ENCODE results near the gene AHR.

AHR gene

DNA sequence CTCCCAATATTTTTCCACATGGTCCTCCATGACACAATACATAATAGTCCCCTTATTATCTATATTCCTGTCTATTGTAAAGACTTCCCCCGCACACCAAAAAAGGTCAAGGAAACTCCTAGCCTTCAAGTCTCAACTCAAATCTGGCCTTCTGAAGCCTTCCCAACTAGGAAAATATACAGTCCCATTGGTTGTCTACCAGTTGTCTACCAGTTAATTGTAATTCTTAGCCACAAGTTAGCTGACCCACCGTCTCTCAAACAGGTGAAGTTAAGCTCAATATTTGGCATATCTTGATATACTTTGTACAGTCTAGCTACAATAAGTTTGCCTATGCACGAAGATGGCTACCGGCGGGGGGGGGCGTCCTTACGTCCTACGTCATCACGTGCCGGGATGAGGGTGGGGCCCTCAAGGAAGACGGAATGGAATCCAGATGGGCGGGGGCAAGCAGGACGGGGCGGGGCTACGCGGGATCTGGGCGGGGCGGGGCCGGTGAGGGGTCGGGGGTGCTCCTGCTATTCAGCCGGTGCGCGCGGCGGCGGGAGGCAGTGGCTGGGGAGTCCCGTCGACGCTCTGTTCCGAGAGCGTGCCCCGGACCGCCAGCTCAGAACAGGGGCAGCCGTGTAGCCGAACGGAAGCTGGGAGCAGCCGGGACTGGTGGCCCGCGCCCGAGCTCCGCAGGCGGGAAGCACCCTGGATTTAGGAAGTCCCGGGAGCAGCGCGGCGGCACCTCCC, at the start of gene AHR:
Gene AHR (plus strand): TSS at position 551 of the 738 bp plus-strand sequence. CDS start 613 bp downstream, outside the sequence.
- DNase-seq (ENCODE audit: low read depth in 3 of 3, low spot score in 1 of 3), result peak; percentile 72 to 86 (median 73)

DNA sequence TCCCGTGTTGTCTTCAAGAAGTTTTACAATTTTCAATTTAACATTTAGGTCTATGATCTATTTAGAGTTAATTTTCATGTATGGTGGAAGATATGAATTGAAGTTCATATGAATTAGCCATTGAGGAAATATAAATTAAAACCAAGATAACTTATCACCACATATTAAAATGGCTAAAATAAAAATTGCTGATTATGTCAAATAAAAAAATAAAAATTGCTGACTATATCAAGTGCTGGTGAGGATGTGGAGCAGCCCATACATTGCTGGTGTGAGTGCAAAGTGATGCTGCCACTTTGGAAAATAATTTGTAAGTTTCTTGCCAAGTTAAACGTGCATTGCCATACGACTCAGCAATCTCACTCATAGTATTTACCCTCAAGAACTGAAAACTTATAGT, 44.6 kb upstream of the AHR start:
- no peak for DNase-seq (ENCODE audit: low read depth in 3 of 3, low spot score in 1 of 3)

DNA sequence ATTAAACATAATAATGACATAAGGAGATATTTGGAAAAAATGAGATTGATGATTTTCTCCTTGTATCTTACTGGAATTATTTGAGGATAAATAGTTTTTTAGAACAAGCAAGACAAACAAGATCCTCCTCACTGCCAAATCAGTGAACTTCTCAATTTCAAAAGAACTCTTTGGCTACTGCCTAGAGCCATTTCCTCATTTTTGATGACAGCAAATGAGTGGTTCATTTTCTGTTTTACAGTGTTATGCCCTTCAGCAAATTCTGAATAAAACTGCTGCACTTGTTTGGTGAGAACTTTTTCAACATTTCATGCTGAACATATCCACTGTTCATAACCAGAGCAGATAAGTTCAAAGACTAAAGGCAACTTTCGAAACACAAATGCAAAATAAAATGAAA, 42.5 kb upstream of the AHR start:
- no peak for DNase-seq (ENCODE audit: low read depth in 3 of 3, low spot score in 1 of 3)

DNA sequence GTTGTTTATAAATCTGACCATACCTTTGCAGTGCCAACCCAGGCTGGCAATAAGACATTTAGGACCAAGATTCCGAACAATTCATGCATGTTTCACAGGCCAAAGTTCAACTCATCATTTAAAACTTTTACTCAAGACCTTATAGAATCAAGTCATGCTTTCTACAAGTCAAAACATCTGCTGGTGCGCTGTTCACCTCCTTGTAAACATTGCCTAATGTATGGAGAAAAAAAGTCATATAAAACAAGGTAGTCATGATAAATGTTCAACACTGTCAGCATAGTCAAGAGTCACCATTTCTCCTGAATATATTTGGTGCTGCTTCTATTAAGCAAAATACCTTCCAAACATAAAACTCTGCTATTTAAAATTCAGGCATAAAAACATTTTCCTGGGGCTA, 42.1 kb upstream of the AHR start:
- DNase-seq (ENCODE audit: low read depth in 3 of 3, low spot score in 1 of 3), result no peak

DNA sequence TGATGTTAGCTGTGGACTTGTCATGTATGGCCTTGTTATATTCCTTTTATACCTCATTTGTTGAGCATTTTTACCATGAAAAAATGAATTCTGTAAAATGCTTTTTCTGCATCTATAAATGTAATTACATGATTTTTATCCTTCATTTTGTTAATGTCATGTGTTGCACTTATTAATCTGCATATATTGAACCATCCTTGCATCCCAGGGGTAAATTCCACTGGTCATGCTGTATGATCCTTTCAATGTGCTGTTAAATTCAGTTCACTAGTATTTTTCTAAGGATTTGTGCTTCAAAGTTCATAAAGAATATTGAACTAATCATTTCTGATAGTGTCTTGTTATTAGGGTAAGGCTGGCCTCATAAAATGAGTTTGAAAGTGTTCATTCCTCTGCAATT, 31.9 kb upstream of the AHR start:
- no peak for DNase-seq (ENCODE audit: low read depth in 3 of 3, low spot score in 1 of 3)

DNA sequence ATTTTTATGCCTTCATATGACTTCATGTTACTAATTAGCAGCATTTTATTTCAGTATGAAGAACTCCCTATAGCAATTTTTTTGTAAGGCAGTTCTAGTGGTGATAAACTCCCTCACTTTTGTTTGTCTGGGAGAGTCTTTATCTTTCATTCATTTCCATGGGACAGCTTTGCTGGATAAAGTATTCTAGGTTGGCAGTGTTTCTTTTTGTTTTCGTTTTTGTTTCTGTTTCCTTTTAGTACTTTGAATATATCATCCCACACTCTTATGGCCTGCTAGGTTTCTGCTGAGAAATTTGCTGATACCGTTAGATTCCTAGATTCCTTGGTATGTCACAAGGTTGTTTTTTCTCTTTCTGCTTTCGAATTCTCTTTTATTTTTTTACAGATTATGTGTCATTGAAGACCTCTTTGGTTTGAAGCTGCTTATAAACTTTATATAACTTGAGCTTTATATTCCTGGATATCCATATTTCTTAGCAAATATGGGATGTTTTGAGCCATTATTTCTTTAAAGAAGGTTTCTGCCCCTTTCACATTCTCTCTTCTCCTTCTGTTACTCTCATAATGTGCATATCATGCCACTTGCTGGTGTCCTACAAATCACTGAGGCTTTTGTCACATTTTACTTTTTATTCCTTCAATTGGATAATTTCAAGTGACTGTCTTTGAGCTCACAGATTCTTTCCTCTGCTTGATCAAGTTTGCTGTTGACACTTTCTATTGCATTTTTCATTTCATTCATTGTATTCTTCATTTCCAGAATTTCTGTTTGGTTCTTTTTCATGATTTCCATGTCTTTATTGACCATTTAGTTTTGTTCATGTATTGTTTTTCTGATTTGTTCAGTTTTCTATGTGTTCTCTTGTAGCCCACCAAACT, 28.9 kb upstream of the AHR start:
- DNase-seq (ENCODE audit: low read depth in 3 of 3, low spot score in 1 of 3), result no peak

DNA sequence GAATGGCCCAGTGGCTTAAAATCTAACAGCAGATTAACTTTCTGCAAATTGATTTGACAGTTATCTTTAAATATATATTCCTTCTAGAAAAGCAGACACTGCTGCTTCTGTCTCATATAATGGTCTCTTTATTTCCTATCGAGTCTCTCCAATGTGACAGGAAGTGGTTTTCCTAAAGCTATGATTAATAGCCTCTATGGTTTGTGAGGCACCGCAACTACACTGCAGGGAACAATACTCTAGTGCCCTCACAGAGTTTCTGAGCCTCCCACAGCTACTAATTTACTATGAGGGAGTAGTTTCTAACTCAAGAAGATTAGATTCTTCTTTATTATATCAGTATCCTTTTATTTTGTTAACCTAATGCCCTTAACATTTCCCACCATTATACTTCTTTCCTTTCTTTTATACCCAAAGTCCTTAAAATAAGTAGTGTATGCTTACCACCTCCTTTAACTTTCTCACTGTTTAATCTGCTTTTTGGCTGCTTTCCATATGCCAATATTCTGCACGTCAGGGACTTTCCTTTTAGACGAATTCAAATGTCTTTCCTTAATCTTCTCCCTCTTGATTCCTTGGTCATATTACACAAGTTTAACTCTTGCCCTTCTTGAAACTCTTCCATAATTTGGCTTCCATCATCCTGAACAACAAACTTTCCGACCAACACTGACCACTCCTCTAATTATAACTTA, 23.8 kb upstream of the AHR start:
- no peak for DNase-seq (ENCODE audit: low read depth in 3 of 3, low spot score in 1 of 3)

DNA sequence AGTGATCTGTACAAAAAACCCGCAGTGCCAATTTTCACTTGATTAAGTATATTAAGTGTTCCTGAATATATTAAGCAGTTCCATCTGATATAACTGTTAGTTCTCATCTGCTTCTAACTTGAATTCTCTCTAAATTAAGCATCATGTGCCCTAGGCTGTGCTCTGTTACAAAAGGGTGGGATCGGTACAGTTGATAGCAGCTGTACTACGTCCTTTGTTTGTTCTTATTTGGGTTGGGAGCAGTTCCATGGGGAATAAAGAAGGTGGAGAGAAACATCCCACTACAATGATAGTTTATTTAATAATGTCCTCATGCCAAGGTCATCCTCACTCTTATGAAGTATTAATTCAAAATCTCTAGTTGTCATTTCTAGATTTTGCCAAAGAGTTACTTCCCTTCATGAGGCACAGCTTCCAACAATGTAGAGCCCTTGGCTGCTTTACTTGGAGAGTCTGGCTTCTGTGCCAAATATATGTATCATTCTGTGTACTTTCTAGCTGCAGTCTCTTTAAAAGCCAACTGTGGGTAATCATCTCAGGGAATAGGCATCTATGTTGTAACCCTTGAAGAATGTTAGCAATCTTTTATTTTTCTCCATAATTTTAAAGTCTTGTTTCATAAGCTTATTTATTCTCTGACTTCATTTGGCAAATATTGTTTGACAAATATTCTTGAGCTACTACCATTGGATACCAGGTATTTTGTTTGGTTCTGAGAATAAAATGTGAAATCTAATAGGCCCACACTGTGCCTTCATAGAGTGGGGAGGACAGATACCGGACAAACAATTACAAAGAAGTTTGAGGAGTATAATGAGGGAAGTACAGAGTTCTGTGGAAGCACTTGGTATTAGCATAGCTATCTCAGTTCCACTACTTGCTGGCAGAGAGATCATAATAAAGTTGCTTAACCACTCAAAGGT, 22.4 kb upstream of the AHR start:
- no peak for DNase-seq (ENCODE audit: low read depth in 3 of 3, low spot score in 1 of 3)

DNA sequence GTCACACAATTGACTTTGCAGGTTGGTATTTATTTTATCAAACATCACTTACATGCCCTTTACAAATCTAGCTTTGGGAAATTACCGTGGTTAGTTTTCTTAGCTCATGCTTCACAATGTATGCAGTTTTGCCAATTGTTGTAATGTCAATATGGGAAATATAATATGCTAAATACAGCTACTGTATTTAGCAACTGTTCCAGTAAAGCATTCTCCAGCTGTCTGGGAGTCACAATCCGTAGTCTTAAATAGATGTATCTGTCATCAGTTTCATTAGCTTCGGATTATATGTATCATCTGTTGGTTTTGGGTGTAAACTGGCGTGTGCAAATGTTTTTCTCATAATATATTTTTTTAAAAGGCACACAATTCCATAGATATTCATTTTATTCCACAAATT, 19.4 kb upstream of the AHR start:
- DNase-seq (ENCODE audit: low read depth in 3 of 3, low spot score in 1 of 3), result no peak

DNA sequence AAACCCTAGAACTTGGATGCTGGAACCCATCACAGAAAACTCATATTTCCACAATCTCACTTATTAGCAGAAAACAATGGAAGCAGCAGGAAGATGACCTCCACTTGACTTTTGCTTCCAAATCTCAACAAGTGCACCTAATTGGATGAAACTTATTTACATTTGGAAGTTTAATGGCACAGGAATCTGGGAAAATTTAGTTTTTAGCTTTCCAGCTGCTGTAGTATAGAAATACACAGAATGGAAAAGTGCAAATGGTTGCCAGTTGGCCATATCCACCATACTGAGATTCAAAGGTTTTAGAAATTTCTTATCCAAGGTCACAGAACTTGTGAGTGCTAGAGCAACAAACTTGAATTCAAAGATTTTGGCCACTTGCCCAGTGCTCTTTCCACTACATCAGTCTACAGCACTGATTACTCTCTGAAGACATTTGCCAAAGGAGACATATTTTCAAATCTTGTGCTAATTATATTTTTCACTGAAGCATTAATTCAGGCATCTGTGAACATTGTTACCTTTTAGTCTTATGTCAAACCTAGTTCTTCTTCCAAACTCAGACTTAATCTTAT, 9.3 kb upstream of the AHR start:
- no peak for DNase-seq (ENCODE audit: low read depth in 3 of 3, low spot score in 1 of 3)

DNA sequence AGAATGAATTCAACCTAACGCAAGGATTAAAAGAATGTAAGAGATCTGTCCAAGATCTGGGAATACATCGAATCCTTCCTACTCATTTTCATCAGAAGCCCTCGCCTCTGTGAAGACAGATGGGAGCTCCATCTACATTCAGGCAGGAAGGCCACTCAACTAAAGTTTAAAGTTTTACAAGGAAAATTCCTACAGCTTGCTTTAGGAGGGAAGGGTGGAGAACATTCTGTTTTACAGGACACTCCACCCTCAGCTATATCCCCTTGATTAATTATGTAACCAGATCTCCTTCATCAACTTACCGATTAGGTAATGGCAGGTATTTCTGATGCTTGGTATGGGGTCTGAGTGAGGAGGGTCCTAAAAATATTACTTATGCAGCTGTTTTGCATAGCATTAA, 5.6 kb upstream of the AHR start:
- DNase-seq (ENCODE audit: low read depth in 3 of 3, low spot score in 1 of 3), result no peak

DNA sequence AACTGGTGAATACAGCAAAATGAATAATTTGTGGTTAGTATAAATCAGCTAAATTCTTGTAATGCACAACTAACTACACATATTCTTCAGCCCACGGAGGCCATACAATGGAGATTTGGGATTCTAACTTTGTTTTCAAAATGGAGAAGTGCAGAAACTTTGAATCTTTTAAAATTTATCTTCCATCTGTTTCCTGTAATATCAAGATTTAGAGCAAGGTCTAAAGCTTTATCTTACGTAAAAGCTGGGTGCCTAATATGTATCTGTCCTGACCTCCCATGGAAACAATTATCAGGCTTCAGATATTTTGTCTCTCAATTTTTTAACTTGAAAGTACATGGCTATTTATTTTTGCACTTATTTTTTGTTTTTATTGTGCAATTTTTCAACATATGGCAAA, 5.0 kb upstream of the AHR start:
- no peak for DNase-seq (ENCODE audit: low read depth in 3 of 3, low spot score in 1 of 3)

DNA sequence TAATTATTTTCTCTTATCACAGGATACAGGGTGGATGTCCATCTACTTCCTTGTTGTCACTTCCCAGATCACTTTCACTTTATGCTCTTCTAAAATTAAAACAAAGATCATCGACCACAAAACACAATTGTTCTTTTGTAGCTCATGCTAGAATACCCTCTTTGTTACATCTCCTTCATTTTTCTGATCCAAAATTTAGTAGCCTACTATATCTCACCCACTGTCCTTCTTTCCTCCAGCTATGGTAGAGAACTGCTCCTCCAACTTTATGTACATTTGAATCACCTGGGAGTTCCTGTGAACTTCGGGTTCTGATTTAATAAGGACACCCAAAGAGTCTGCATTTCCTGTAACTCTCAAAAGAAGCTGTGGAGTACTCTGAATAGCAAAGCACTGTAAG, 1.2 kb upstream of the AHR start:
- no peak for DNase-seq (ENCODE audit: low read depth in 3 of 3, low spot score in 1 of 3)

DNA sequence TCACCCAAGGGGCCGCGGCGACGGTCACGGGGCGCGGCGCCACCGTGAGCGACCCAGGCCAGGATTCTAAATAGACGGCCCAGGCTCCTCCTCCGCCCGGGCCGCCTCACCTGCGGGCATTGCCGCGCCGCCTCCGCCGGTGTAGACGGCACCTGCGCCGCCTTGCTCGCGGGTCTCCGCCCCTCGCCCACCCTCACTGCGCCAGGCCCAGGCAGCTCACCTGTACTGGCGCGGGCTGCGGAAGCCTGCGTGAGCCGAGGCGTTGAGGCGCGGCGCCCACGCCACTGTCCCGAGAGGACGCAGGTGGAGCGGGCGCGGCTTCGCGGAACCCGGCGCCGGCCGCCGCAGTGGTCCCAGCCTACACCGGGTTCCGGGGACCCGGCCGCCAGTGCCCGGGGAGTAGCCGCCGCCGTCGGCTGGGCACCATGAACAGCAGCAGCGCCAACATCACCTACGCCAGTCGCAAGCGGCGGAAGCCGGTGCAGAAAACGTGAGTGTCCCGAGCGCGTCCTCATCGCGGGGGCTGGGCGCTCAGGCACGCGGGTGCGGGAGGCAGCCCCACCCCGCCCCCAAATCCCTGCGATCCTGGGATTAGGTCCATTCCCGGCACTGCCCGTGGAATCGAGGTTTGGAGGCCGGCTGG, 509 bp downstream of the AHR start:
- peak in 1 of 3 donors; percentile 39 for DNase-seq (ENCODE audit: low read depth in 3 of 3, low spot score in 1 of 3)

DNA sequence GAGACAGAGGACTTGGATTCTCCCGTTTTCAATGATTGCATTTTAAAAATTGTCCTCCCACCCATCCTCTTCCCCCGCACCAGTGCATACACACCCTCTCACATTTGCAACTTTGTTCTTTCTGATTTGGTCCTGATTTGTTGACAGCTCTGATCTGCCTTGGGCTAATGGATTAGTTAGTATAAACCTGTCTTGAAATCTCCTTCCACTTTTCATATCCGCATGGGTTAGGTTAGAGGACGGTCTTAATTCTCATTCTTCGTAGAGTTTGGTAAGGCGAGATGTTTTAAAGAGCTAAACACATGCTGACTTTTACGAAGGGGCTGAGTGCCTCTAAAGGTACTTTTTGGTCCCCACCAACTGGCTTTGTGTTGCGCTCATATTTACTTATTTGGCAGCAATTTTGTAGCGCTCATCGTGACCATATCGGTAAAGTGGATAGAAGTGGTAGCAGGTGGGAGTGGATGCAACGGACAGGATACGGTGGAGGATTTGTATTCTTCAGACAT, 1.1 kb downstream of the AHR start:
- no peak for DNase-seq (ENCODE audit: low read depth in 3 of 3, low spot score in 1 of 3)

DNA sequence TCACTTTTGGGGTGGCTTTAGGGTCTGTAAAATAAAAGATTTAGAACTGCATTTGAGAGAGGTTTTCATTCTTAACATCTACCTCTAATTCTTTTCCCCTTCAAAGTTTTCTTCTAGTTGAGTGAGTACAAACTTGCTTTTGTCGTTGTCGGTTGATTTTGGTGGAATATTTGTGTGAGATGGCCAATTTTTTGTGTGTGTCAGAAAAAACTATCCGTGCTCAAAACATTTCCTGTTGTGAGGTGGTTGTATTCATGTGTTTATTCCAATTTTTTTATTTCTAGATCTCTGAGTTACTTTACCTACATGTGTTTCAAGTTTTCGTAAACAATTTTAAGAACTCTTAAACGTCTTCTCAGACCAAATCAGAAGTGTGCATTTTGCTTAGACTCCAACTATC, 1.6 kb downstream of the AHR start:
- no peak for DNase-seq (ENCODE audit: low read depth in 3 of 3, low spot score in 1 of 3)

DNA sequence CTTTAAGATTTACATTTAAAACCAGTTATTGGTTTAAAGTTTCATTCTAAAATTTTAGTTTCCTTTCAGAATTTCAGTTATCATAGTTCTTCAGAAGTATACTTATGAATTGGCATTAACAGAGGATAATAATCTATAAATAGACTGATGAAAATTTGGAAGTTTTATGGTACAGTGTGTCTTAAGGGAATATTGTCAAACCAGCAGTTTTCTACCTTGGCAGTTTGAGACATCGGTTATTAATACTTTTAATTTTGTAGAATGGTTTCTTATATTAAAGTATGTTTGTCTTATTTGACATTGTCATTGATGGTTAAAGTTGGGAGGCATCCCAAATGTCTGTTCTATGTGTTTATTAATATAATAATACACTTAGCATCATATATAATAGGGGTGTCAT, 2.0 kb downstream of the AHR start:
- no peak for DNase-seq (ENCODE audit: low read depth in 3 of 3, low spot score in 1 of 3)

DNA sequence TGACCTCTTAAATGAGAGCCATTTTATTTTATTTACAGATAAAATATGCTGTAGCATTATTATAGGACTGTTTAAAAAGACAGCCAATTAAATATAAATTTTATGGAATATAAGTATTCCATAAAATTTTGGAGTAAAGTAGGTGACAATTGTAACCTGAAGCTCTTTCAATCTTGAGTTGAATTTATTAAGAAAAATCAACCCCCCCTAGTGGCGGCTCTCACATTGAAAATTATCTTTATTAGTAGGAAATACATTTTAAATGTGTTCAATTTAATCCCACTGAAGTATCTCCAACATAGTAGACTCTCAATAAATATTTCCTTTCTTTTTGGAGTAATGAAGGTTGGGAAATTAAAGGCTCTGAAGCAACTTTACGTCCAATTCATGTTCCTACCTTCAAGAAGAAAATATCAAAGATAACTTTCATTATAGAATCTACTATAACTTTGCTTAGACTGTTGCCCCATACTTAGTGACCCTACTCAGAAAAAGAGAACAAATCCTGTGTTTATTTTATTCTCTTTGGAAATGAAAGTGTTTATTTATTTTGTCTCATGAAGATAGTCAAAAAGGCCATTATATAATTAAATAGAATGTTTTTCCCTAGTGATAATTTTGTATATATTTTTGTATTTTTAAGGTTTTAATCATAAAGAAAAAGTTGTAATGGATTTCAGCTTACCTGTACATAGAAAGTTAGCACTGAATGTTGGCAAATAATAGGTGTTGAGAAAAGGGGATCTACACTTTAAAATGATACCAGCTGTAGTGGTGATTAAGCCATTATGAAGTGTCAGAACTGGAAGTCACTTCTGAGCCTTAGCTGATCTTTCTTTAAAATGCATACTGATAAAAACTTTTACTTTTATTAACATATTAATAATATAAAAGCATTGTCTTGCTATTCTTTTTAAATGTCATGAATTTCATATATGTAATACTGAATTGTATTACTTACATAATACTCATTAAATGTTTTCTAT, 3.3 kb downstream of the AHR start:
- no peak for DNase-seq (ENCODE audit: low read depth in 3 of 3, low spot score in 1 of 3)

Measured in stimulated activated CD4-positive, alpha-beta T cell treated with anti-CD3 and anti-CD28 coated beads, TNF-alpha, amount 100 ng/mL, for 1 hour (primary cell).